Tibial nerve (tissue), 4 donors: ENCODE measurements around the gene ZNF646.

ENCODE experiments used
- CTCF ChIP-seq, 5 experiments: fragments of 200-600 bp in 3 of 5; fragments of 450-650 bp in 2 of 5; sonication (generic) in 3 of 5; IDR thresholded peaks; one replicate each; pipeline ENCODE4 v1.5.1; 2016 to 2019; ENCODE audit warnings: antibody characterized with exemption in 5 of 5, mild to moderate bottlenecking in 3 of 5, moderate library complexity in 2 of 5
- EP300 ChIP-seq, 2 donors: sonication (generic); formaldehyde crosslinking; IDR thresholded peaks; one replicate each; pipeline ENCODE4 v1.6.1; 2017; ENCODE audit warnings: antibody characterized with exemption in 2 of 2, mild to moderate bottlenecking in 1 of 2
- POLR2A ChIP-seq, 2 donors: fragments of 450-650 bp; IDR thresholded peaks; one replicate each; pipeline ENCODE4 v1.6.1; 2017; ENCODE audit warnings: antibody characterized with exemption in 2 of 2, mild to moderate bottlenecking in 2 of 2, moderate library complexity in 2 of 2

DNA sequence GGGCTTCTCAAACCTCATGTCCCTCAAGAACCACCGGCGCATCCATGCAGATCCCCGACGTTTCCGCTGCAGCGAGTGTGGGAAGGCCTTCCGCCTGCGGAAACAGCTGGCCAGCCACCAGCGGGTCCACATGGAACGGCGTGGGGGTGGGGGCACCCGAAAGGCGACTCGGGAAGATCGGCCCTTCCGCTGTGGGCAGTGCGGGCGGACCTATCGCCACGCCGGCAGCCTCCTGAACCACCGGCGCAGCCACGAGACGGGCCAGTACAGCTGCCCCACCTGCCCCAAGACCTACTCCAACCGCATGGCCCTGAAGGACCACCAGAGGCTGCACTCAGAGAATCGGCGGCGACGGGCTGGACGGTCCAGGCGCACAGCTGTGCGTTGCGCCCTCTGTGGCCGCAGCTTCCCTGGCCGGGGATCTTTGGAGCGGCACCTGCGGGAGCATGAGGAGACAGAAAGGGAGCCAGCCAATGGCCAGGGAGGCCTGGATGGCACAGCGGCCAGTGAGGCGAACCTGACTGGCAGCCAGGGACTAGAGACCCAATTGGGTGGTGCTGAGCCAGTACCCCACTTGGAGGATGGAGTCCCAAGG lies 5.9 kb downstream of the ZNF646 start:
- TF ChIP-seq CTCF (IDR thresholded peaks at IDR 0.05) (no peak), POLR2A (IDR thresholded peaks at IDR 0.05) (no peak), EP300 (IDR thresholded peaks at IDR 0.05) (no peak)
